Measurements from ENCODE around the gene DENND11.
A peak's percentile ranks its signal among the peaks of the same experiment; 100 is the strongest.
"Not testable (repeated sequence)": the region's sequence is repeated elsewhere in the genome, so short reads cannot be mapped to it uniquely, and the experiment has no call there.

DENND11 gene

DNA sequence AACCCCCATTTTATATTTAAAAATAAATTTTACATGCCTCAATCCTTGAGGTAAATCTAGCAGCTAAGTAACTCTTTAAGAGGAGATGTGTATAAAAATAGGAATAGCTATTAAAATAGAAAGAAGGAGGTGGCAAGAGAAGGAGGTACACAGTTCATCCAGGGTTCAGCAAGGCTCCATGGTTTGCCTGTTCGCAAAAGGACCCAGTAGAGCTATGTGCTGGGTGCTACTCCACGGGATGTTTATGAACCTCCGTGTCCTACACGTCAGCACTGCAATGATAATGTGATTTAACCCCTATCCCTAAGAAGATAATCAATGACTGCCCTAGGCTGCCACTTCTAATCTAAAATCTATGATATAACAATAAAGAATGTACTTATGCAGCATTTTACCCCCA lies 926 bp upstream of the DENND11 start:
- no peak for DNase-seq (ENCODE audit: low read depth in 1 of 2, low spot score in 1 of 2)
- no peak for TF ChIP-seq JUND (IDR thresholded peaks at IDR 0.05; ENCODE audit: low read depth)
- in situ Hi-C loops (cut with HindIII; ENCODE audit: low pct_unique_long_range_greater_than_20kb, low sequenced_read_pairs), result no loop called here

DNA sequence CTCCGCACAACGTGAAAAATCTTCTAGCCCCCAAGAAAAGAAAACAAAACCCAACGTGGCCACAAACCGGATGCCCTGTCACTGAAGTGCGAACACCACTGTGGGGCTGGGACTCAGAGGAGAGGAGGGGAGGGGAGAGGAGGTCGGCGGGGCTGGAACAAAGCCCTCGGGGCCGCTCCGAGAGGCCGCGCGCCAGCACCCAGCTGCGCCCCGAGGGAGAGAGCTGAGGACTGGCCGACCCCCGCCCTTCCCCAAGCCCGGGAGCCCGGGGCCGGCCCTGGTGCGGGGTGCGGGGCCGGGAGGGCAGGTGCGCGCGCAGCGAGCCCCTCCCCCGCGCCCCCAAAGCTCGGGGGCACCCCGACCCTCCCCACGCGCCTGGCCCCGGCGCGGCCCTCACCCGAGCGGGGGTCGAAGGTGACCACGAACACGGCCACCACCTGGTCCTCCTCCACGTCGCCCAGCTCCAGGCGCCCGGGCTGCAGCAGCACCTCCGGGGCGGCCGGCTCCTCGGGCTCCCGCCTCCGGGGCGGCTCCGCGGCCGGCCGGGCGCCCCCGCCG lies 398 bp downstream of the DENND11 start:
- no peak for DNase-seq (ENCODE audit: low read depth in 1 of 2, low spot score in 1 of 2)
- no peak for TF ChIP-seq JUND (IDR thresholded peaks at IDR 0.05; ENCODE audit: low read depth)
- in situ Hi-C loops (cut with HindIII; ENCODE audit: low pct_unique_long_range_greater_than_20kb, low sequenced_read_pairs), result no loop called here

DNA sequence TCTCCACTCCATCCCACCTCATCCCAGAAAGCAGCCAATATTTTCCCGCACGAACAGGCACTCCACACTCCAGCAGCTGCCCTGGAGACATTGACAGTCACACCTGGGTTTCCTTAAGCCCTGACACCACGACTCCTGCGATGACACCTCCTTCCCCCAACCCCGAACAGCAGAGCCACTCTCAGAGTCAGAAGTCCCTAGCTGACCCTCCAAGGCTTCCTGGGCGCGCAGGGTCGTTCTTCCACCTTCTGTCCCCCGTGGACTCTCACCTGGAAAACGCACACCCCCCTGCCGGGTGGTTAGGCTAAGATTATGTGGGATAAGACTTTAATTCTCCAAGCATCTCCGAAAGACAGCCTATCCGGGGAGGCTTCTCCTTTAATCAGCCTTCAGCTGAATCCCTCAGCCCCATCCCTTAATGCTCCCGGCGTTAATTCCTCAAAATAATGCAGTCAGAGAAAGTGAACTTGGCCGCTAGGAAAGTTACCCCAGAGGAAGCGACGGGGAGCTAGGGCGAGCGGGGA lies 1.1 kb downstream of the DENND11 start:
- no peak for TF ChIP-seq JUND (IDR thresholded peaks at IDR 0.05; ENCODE audit: low read depth)
- in situ Hi-C loops (cut with HindIII; ENCODE audit: low pct_unique_long_range_greater_than_20kb, low sequenced_read_pairs), result no loop called here
- peak in 1 of 2 experiments; percentile 15 for DNase-seq (ENCODE audit: low read depth in 1 of 2, low spot score in 1 of 2)

DNA sequence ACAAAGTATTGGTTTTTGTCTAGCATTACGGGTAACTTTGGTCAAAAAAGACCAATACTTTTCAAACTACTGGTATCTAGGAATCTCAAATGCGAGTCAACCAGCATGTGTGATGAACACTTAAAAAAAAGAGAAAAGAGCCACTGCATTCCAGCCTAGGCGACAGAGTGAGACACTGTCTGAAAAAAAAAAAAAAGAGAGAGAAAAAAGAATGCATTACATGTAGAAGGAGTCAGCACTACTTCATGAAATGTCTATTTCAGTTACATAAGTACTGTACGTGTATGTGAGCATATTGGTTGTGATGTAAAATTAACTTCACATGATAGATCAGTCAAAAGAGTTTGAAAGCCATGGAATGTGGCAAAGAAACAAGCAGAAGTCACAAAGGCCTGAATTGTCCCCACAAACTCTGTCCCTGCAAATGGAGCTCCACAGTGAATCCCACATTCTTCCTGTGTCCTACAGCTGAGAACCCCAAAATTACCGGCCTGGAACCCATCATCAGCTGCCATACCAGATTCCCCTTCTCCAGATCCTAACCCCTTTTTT lies 1.6 kb downstream of the DENND11 start:
- TF ChIP-seq JUND (IDR thresholded peaks at IDR 0.05; ENCODE audit: low read depth), result no peak
- in situ Hi-C loops (cut with HindIII; ENCODE audit: low pct_unique_long_range_greater_than_20kb, low sequenced_read_pairs), result no loop called here
- no peak for DNase-seq (ENCODE audit: low read depth in 1 of 2, low spot score in 1 of 2)

DNA sequence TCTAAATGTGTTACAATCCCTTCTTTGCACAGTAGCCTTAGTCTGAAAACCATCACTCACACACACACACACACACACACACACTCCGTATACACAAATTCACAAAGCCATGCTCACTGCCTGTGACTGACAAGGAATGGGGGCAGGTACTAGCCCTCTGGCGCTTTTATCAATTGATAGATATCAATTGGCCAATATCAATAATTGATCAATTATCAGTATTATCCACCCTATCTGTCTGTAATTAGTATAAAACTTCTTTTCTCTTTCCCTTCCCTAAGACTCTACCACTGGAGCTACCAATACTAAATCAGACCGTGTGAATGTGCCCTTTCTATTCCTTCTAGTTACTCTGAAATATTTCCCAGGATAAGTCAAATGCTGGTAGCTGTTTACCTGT lies 2.1 kb downstream of the DENND11 start:
- TF ChIP-seq JUND (IDR thresholded peaks at IDR 0.05; ENCODE audit: low read depth), result no peak
- DNase-seq (ENCODE audit: low read depth in 1 of 2, low spot score in 1 of 2), result no peak

DNA sequence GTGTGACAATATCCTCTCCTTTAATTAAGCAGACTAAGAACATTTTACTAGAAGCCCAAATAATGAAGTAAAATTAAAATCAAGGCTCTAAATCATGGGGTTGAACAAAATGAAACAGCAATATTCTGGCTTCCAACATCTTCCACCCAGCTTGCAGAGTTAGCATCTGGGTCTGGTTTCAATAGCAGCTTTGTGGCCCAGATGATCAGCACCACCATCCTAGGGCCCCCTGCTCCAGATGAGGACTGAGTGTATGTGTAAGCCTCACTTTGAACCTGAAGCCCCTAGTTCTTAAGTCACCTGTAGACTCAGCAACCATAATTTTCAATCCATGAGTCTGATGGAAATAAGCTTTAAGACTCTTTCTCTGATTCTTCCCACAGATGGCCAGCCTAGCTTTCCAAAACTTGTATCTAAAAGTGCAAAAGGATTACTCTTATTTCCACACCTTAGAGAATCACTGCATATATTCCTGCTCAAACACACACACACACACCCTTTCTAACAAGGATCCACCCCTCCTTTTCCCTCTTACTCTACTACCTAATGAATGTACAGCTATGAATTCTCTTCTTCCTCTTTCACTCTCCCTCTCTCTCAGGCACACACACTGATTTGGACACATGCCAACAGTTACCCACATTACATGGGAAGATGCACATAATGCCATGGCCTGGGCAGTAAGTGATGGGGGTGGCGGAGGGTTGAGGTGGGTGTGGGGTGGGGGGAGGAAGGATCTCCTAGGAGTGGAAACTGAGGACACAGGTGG lies 3.5 kb downstream of the DENND11 start:
- TF ChIP-seq JUND (IDR thresholded peaks at IDR 0.05; ENCODE audit: low read depth), result no peak
- peak in 1 of 2 experiments; percentile 18 for DNase-seq (ENCODE audit: low read depth in 1 of 2, low spot score in 1 of 2)
- in situ Hi-C loops (cut with HindIII; ENCODE audit: low pct_unique_long_range_greater_than_20kb, low sequenced_read_pairs), result no loop called here

More for the DNA sequence above, 2.1 kb downstream of the DENND11 start:
- in situ Hi-C loops (cut with HindIII; ENCODE audit: low pct_unique_long_range_greater_than_20kb, low sequenced_read_pairs), result no loop called here

DNA sequence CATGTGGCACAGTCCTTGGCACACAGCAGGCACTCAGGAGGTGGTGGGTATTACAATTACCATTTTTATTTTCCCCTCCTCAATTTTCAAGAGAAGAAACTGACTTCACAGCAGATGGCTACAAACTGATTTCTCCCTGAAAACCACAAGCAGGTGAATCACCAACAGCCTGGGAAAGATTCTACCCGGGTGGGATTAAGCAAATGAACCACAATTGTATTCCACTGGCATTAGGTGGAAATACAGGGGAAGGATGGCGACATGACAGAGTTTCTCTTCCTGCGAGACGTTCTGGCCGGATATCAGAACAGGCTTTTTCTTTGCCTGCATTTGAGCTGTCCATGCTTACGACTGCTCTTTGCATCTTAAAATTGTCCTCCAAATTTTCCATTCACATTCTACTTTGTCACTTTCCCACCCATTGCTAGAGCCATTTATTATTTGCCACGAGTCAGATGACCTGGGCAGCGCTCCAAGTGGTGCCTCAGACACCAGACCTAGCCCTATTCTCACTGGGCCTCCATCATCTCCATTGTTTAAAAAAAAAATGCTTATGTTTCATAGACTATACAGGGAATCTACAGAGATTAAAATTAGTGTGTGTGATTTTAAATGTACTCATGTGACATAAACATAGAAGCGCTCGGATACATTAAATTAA lies 4.6 kb downstream of the DENND11 start:
- TF ChIP-seq JUND (IDR thresholded peaks at IDR 0.05; ENCODE audit: low read depth), result no peak
- in situ Hi-C loops (cut with HindIII; ENCODE audit: low pct_unique_long_range_greater_than_20kb, low sequenced_read_pairs), result no loop called here
- DNase-seq (ENCODE audit: low read depth in 1 of 2, low spot score in 1 of 2), result no peak

DNA sequence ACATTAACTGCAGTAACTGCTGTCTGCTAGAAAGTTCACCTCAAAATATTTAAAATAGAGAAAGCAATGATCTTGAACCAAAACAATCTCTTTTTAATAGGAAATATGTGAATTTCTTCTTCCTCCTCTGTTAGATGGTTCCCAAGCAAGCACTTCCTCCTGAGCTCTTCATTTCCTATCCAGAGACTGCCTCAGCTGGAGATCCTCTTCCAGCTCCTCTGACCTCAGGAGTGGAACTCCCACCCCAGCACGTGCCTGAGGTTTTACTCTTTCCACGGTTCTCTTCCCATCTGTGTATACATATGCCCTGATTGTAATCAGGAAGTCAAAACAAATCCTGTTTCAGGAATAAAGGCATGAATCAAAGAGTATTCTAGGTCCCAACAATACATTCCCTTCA lies 5.6 kb downstream of the DENND11 start:
- no peak for TF ChIP-seq JUND (IDR thresholded peaks at IDR 0.05; ENCODE audit: low read depth)
- in situ Hi-C loops (cut with HindIII; ENCODE audit: low pct_unique_long_range_greater_than_20kb, low sequenced_read_pairs), result no loop called here
- DNase-seq (ENCODE audit: low read depth in 1 of 2, low spot score in 1 of 2), result peak in 1 of 2 experiments; percentile 47

DNA sequence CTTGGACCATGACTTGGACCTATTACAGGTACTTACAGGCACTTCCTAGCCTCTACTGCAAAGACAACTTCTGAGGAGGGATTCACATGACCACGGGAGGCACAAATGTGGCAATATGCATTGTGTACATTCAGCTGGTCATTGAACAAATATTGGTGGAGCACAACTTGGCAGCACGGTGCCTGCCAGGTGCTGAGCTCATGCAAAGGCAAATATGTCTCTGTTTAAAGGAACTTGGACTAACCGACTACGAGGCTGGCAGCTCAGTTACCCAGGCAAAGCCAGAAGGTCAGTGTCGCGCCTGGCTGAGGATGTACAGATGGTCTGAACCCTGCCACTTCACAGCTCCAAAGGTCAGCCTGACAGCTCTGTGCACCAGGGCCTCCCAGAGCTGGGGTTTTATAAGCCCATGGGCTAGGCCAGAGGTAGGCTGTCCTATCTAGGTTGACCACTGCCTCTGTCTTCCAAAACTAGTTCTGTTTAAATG lies 6.1 kb downstream of the DENND11 start:
- DNase-seq (ENCODE audit: low read depth in 1 of 2, low spot score in 1 of 2), result peak; percentile 46 to 93
- TF ChIP-seq JUND (IDR thresholded peaks at IDR 0.05; ENCODE audit: low read depth), result peak; percentile 75
- in situ Hi-C loops (cut with HindIII; ENCODE audit: low pct_unique_long_range_greater_than_20kb, low sequenced_read_pairs), result no loop called here

DNA sequence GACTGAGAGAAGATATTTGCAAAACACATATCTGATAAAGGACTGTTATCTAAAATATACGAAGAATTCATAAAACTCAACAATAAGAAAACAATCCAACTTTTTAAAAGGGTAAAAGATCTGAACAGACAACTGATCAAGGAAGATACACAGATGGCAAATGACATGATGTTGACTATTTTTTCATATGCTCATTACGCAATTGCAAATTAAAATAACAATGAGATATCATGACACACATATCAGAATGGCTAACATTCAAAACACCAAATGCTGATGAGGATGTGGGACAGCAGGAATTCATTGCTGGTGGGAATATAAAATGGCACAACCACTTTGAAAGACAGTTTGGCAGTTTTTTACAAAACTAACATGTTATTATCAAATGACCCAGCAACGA lies 8.9 kb downstream of the DENND11 start:
- in situ Hi-C loops (cut with HindIII; ENCODE audit: low pct_unique_long_range_greater_than_20kb, low sequenced_read_pairs), result no loop called here

DNA sequence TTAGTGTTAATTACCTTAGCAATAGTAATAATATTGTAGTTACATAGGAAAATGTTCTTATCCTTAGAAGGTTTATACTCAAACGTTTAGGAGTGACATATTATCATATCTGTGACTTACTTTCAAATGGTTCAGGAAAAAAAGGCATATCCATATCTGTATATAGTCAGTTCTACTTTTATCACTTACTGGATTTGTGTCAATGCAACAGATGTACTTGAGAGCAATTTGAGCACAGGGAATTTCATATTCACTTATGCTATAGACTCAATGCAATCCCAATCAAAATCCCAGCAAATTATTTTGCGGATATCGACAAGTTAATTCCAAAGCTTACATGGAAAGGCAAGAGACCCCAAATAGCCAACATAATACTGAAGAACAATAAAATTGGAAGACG lies 10.0 kb downstream of the DENND11 start:
- no peak for DNase-seq (ENCODE audit: low read depth in 1 of 2, low spot score in 1 of 2)
- TF ChIP-seq JUND (IDR thresholded peaks at IDR 0.05; ENCODE audit: low read depth), result no peak
- in situ Hi-C loops (cut with HindIII; ENCODE audit: low pct_unique_long_range_greater_than_20kb, low sequenced_read_pairs), result no loop called here

More for the DNA sequence above, 8.9 kb downstream of the DENND11 start:
- no peak for TF ChIP-seq JUND (IDR thresholded peaks at IDR 0.05; ENCODE audit: low read depth)
- DNase-seq (ENCODE audit: low read depth in 1 of 2, low spot score in 1 of 2), result no peak

DNA sequence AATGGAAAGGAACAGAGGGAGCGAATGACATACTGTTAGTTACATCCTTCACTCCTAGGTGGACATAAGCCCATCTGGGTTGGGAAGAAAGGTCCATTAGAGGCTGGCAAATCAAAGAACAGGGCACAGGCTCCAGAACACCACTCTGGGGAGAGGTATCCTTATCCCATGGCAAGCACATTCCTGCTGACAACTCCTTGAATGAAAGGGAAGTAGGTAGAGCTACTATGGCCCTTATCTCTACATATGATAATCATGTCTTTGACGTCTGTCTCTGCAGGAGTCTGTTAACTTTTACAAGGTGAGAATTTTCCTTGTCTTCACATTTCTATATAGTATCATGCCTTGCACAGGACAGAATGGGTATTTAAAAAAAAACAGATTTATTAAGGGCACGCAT lies 10.4 kb downstream of the DENND11 start:
- DNase-seq (ENCODE audit: low read depth in 1 of 2, low spot score in 1 of 2), result no peak
- in situ Hi-C loops (cut with HindIII; ENCODE audit: low pct_unique_long_range_greater_than_20kb, low sequenced_read_pairs), result no loop called here
- no peak for TF ChIP-seq JUND (IDR thresholded peaks at IDR 0.05; ENCODE audit: low read depth)

DNA sequence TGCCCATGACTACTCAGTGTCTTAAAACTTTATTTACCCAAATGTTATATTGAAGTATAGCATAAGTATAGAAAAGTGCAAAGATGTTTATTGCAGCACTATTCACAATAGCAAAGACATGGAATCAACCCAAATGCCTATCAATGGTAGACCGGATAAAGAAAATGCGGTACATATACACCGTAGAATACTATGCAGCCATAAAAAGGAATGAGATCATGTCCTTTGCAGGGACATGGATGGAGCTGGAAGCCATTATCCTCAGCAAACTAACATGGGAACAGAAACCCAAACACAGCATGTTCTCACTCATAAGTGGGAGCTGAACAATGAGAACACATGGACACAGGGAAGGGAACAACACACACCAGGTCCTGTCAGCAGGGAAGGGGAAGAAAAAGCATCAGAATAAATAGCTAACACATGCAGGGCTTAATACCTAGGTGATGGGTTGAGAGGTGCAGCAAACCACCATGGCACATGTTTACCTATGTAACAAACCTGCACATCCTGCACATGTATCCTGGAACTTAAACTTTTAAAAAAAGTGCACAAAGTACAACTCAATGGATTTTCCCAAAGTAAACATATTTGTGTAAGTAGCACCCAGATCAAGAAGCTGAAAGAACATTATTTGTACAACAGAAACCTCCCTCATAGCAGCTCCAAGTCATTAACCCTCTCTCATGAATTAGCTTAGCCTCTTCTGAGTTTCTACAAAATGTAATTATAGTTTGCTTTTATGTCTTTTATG lies 12.7 kb downstream of the DENND11 start:
- DNase-seq (ENCODE audit: low read depth in 1 of 2, low spot score in 1 of 2); in situ Hi-C loops (cut with HindIII; ENCODE audit: low pct_unique_long_range_greater_than_20kb, low sequenced_read_pairs): not testable (repeated sequence)

Data from T47D (cell line).